HCT116 (cell line): ENCODE data around the gene ABCA1.

Experiments
- CTCF ChIP-seq, 3 experiments: fragments of 200-600 bp in 1 of 3; sonication (generic) in 1 of 3; IDR thresholded peaks in 2 of 3; conservative IDR thresholded peaks in 1 of 3; 2 replicates each; pipeline ENCODE4 v1.5.1; 2012 to 2017; ENCODE audit warnings: low read depth in 2 of 3, low read length in 2 of 3, antibody characterized with exemption in 1 of 3, borderline replicate concordance in 1 of 3, control low read depth in 1 of 3, mild to moderate bottlenecking in 1 of 3, mixed read lengths in 1 of 3, mixed run types in 1 of 3, moderate library complexity in 1 of 3; ENCODE audit not compliant: insufficient read depth in 1 of 3
- MAX ChIP-seq: IDR thresholded peaks from 2 replicates; pipeline ENCODE4 v1.6.1; 2012
- POLR2A ChIP-seq: IDR thresholded peaks from 2 replicates; pipeline ENCODE4 v1.7.0; 2011; ENCODE audit warnings: borderline replicate concordance; ENCODE audit not compliant: insufficient read depth, insufficient read length; ENCODE audit errors: extremely low read depth
- POLR2AphosphoS5 ChIP-seq: IDR thresholded peaks from 2 replicates; pipeline ENCODE4 v1.6.1; 2011; ENCODE audit warnings: mild to moderate bottlenecking, low read depth, low read length, moderate library complexity
- RAD21 ChIP-seq: IDR thresholded peaks from 2 replicates; pipeline ENCODE4 v1.6.1; 2012; ENCODE audit warnings: low read depth, mild to moderate bottlenecking
- REST ChIP-seq: IDR thresholded peaks from 2 replicates; pipeline ENCODE4 v1.6.1; 2012; ENCODE audit warnings: low read depth
- TCF7L2 ChIP-seq: IDR thresholded peaks from 2 replicates; pipeline ENCODE4 v1.7.0; 2011; ENCODE audit warnings: borderline replicate concordance, inconsistent platforms; ENCODE audit not compliant: insufficient read depth, insufficient read length; ENCODE audit errors: extremely low read depth
- ZNF274 ChIP-seq: fragments of 200-500 bp; sonication (Bioruptor generic); IDR thresholded peaks from 2 replicates; pipeline ENCODE4 v1.6.1; 2014; ENCODE audit warnings: mild to moderate bottlenecking, low read depth, low read length, inconsistent platforms

GRCh38 chr9:104758974-104759373, 169.0 kb downstream of the ABCA1 start:
- TF ChIP-seq ZNF274 (no peak), CTCF (IDR thresholded peaks at IDR 0.05 in 2 of 3, conservative IDR thresholded peaks at IDR 0.05 in 1 of 3; ENCODE audit: borderline replicate concordance in 1 of 3, insufficient read depth in 1 of 3, low read depth in 2 of 3, low read length in 2 of 3) (no peak), POLR2AphosphoS5 (no peak), MAX (no peak), REST (no peak), POLR2A (no peak), TCF7L2 (no peak), RAD21 (no peak)
